ENCODE results near the gene OSBPL7.
A peak's percentile ranks its signal among the peaks of the same experiment; 100 is the strongest.

Gene OSBPL7

DNA sequence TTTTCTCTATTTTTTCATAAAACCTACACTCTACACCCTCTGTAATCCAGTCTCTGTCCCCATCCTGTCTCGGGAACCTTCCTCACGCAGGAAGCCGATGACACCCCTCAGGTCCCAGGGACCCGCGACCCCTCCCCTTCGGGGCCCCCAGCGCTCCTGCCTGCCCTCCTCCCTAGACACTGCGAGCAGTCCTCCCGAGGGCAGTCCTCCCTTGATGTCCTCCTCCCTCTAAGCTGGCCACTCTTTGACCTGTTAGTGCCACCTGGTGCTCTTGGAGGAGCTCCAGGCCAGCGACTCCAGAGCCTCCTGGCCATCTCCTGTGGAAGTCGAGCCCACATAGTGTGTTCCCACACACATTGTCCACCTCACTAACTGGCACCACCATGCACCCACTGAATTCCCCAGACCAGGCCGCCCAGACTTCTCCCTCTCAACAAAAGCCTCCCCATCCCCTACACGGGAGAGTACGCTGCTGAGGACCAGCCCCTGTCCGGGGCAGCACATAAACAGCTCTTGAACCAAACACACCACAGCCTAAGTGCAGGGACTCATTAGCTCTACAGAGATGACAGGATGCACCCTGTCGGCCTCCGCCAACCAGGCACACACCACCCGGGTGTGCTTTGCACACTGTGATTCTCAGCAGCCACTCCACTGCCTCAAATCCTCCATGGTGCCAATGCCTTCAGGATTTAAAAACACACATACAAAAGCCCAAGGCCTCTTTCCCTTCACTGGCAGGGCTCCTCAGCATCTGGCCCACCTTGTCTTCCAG is 9.3 kb downstream of the OSBPL7 start:
- Histone ChIP-seq H3K23ac (ENCODE audit: low read depth, low read length, poor library complexity) (no peak overlapping the region), H3K4me3 (ENCODE audit: low read length in 2 of 2) (peak overlapping the region in 1 of 2 donors; percentile 17), H2BK120ac (ENCODE audit: low read depth, low read length) (no peak overlapping the region), H3K9me3 (replicated peaks in 1 of 2; ENCODE audit: control insufficient read depth in 2 of 2, insufficient read depth in 1 of 2, low read depth in 1 of 2, low read length in 2 of 2) (no peaks in the 10 kb centered on the region), H3K18ac (ENCODE audit: low read length) (no peak overlapping the region), H3K4ac (ENCODE audit: low read length) (no peak overlapping the region), H2BK5ac (ENCODE audit: low read length) (no peak overlapping the region), H3K79me1 (ENCODE audit: low read depth, low read length) (no peaks in the 10 kb centered on the region), H2BK15ac (ENCODE audit: low read length) (no peak overlapping the region), H4K8ac (ENCODE audit: low read depth, low read length) (no peak overlapping the region), H2AFZ (ENCODE audit: low read length) (no peak overlapping the region), H4K91ac (ENCODE audit: low read depth, low read length, poor library complexity) (no peak overlapping the region), H3K4me1 (ENCODE audit: control insufficient read depth in 2 of 2, insufficient read depth in 1 of 2, low read depth in 1 of 2, low read length in 2 of 2) (no peaks in the 10 kb centered on the region), H2BK12ac (ENCODE audit: low read length) (peak overlapping the region; percentile 73), H3K36me3 (replicated peaks in 1 of 2; ENCODE audit: control insufficient read depth in 2 of 2, insufficient read depth in 2 of 2, low read length in 2 of 2) (peaks cover 16 to 30% of the 10 kb centered on the region in 2 donors), H3K4me2 (ENCODE audit: insufficient read depth, low read length, poor library complexity, severe bottlenecking) (no peak overlapping the region), H3K27ac (replicated peaks; ENCODE audit: low read length) (no peak overlapping the region), H2AK5ac (ENCODE audit: low read depth, low read length) (no peak overlapping the region), H3K14ac (ENCODE audit: low read length) (no peak overlapping the region), H3K9ac (ENCODE audit: low read depth, low read length, poor library complexity) (peak overlapping the region; percentile 60), H3K27me3 (ENCODE audit: control insufficient read depth in 3 of 3, insufficient read depth in 3 of 3, low read depth in 1 of 3, low read length in 3 of 3) (no peaks in the 10 kb centered on the region)
- WGBS, 2 donors (ENCODE audit: extremely low coverage in 2 of 2, insufficient read length in 2 of 2, insufficient replicate concordance in 1 of 2) = no CpG with 5 or more reads among the region's 18 CpGs
- no peak for DNase-seq (ENCODE audit: low spot score)

DNA sequence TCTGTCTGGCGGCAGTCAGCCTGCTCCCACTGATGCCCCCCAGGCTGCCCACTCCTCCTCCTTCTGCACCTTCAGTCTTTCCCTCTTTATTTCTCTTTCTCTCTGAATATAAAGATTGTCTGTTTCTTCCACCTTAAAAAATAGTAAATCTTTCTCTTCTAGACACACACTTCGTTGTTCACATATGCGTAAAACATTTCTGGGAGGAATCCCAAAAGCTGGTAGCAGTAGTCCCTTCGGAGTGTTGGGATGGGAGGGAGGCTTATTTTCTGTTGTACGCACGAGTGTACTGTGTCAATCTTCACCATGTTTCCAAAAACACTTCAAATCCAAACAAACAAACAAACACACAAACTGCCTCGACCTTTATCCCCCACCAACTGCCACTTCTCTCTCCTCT is 9.9 kb downstream of the OSBPL7 start:
- H3K4ac ChIP-seq (ENCODE audit: low read length) = no peak overlapping the region
- no peaks in the 10 kb centered on the region for H3K27me3 ChIP-seq (ENCODE audit: control insufficient read depth in 3 of 3, insufficient read depth in 3 of 3, low read depth in 1 of 3, low read length in 3 of 3)
- H2BK5ac ChIP-seq (ENCODE audit: low read length) = no peak overlapping the region
- H4K91ac ChIP-seq (ENCODE audit: low read depth, low read length, poor library complexity) = no peak overlapping the region
- H2BK12ac ChIP-seq (ENCODE audit: low read length) = no peak overlapping the region
- no peak overlapping the region for H3K27ac ChIP-seq (replicated peaks; ENCODE audit: low read length)
- H2BK15ac ChIP-seq (ENCODE audit: low read length) = no peak overlapping the region
- no peaks in the 10 kb centered on the region for H3K9me3 ChIP-seq (replicated peaks in 1 of 2; ENCODE audit: control insufficient read depth in 2 of 2, insufficient read depth in 1 of 2, low read depth in 1 of 2, low read length in 2 of 2)
- WGBS, 2 donors (ENCODE audit: extremely low coverage in 2 of 2, insufficient read length in 2 of 2, insufficient replicate concordance in 1 of 2) = no CpG with 5 or more reads among the region's 7 CpGs
- H3K79me1 ChIP-seq (ENCODE audit: low read depth, low read length) = no peaks in the 10 kb centered on the region
- no peak overlapping the region for H3K18ac ChIP-seq (ENCODE audit: low read length)
- H3K14ac ChIP-seq (ENCODE audit: low read length) = no peak overlapping the region
- H2BK120ac ChIP-seq (ENCODE audit: low read depth, low read length) = no peak overlapping the region
- H3K4me1 ChIP-seq (ENCODE audit: control insufficient read depth in 2 of 2, insufficient read depth in 1 of 2, low read depth in 1 of 2, low read length in 2 of 2) = no peaks in the 10 kb centered on the region
- peaks cover 14 to 30% of the 10 kb centered on the region in 2 donors for H3K36me3 ChIP-seq (replicated peaks in 1 of 2; ENCODE audit: control insufficient read depth in 2 of 2, insufficient read depth in 2 of 2, low read length in 2 of 2)
- H4K8ac ChIP-seq (ENCODE audit: low read depth, low read length) = no peak overlapping the region
- no peak overlapping the region for H3K9ac ChIP-seq (ENCODE audit: low read depth, low read length, poor library complexity)
- H3K4me3 ChIP-seq (ENCODE audit: low read length in 2 of 2) = no peak overlapping the region
- no peak overlapping the region for H2AFZ ChIP-seq (ENCODE audit: low read length)
- DNase-seq (ENCODE audit: low spot score) = no peak
- no peak overlapping the region for H3K23ac ChIP-seq (ENCODE audit: low read depth, low read length, poor library complexity)
- no peak overlapping the region for H2AK5ac ChIP-seq (ENCODE audit: low read depth, low read length)
- no peak overlapping the region for H3K4me2 ChIP-seq (ENCODE audit: insufficient read depth, low read length, poor library complexity, severe bottlenecking)

DNA sequence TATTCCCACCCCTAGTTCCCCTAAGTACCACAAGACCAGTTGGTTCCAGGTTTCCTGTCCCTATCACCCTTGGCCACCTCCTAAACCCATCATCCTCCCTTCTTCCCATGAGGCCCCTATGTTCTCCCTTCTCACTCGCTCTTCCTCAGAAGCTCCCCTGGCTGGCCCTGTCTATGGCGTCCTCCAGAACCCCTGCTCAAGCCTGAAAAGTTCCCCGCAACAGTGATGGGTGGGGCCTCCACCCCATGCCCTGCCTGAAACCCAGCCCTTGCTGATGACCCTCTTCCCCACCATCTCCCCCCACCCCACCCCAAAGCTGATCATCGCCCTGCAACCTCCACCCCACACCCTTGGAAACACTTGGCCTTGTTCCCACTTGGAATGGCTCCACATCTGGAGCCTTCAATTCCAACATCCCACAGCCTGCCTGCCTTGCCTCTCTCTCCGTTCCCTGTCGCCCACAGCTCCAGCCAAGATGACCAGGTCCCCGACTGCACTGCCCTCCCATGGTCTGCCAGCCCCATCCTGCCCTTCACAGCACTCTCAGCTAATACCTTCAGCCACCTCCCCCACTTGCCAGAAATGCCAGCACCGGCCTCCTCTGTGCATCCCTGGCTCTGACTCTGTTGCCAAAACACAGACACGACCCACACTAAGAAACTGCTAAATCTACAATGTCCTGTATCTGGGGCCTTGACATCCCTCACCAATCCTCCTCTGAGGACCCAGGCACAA is 10.5 kb downstream of the OSBPL7 start:
- H3K4me2 ChIP-seq (ENCODE audit: insufficient read depth, low read length, poor library complexity, severe bottlenecking) = no peak overlapping the region
- no peak overlapping the region for H2BK12ac ChIP-seq (ENCODE audit: low read length)
- H3K79me1 ChIP-seq (ENCODE audit: low read depth, low read length) = no peaks in the 10 kb centered on the region
- DNase-seq (ENCODE audit: low spot score) = no peak
- H3K9ac ChIP-seq (ENCODE audit: low read depth, low read length, poor library complexity) = peak overlapping the region; percentile 9
- H3K4me3 ChIP-seq (ENCODE audit: low read length in 2 of 2) = no peak overlapping the region
- no CpG with 5 or more reads among the region's 9 CpGs for WGBS, 2 donors (ENCODE audit: extremely low coverage in 2 of 2, insufficient read length in 2 of 2, insufficient replicate concordance in 1 of 2)
- H4K91ac ChIP-seq (ENCODE audit: low read depth, low read length, poor library complexity) = no peak overlapping the region
- peaks cover 14 to 30% of the 10 kb centered on the region in 2 donors for H3K36me3 ChIP-seq (replicated peaks in 1 of 2; ENCODE audit: control insufficient read depth in 2 of 2, insufficient read depth in 2 of 2, low read length in 2 of 2)
- no peak overlapping the region for H3K14ac ChIP-seq (ENCODE audit: low read length)
- H4K8ac ChIP-seq (ENCODE audit: low read depth, low read length) = no peak overlapping the region
- no peaks in the 10 kb centered on the region for H3K4me1 ChIP-seq (ENCODE audit: control insufficient read depth in 2 of 2, insufficient read depth in 1 of 2, low read depth in 1 of 2, low read length in 2 of 2)
- peak overlapping the region; percentile 46 for H2AK5ac ChIP-seq (ENCODE audit: low read depth, low read length)
- no peak overlapping the region for H2AFZ ChIP-seq (ENCODE audit: low read length)
- no peak overlapping the region for H2BK15ac ChIP-seq (ENCODE audit: low read length)
- H3K27ac ChIP-seq (replicated peaks; ENCODE audit: low read length) = no peak overlapping the region
- no peak overlapping the region for H3K23ac ChIP-seq (ENCODE audit: low read depth, low read length, poor library complexity)
- H2BK120ac ChIP-seq (ENCODE audit: low read depth, low read length) = no peak overlapping the region
- no peaks in the 10 kb centered on the region for H3K27me3 ChIP-seq (ENCODE audit: control insufficient read depth in 3 of 3, insufficient read depth in 3 of 3, low read depth in 1 of 3, low read length in 3 of 3)
- H3K9me3 ChIP-seq (replicated peaks in 1 of 2; ENCODE audit: control insufficient read depth in 2 of 2, insufficient read depth in 1 of 2, low read depth in 1 of 2, low read length in 2 of 2) = no peaks in the 10 kb centered on the region
- H3K18ac ChIP-seq (ENCODE audit: low read length) = no peak overlapping the region
- no peak overlapping the region for H2BK5ac ChIP-seq (ENCODE audit: low read length)
- H3K4ac ChIP-seq (ENCODE audit: low read length) = no peak overlapping the region

DNA sequence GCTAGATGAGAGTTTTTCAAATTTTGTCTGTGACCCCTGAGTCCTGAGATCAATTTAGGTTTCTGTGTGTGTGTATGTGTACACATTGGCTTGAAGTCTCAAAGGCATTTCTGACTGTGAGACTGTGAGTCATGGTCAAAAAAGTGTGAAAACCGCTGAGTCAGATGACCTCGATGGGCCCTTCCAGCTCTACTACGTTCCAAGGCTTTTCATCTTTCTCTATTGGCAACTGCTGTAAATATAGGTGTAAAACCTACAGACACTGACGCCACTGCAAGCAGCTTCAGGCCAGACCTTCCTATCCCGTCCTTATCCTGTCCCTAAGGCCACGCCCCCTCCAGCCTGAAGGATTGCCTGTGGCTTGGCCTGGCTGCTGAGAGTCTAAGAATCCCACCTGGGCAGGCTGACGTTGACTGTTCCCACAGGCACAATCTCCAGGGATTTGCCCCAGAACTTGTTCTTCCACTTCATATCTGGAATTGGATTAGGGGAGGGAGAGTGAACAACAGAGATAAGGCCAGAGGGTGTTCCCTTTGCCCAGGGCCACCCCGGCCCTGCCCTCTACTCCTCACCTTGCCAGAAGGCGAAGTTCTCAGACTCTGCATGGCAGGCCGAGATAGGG is 11.3 kb downstream of the OSBPL7 start:
- H3K14ac ChIP-seq (ENCODE audit: low read length) = no peak overlapping the region
- no peaks in the 10 kb centered on the region for H3K4me1 ChIP-seq (ENCODE audit: control insufficient read depth in 2 of 2, insufficient read depth in 1 of 2, low read depth in 1 of 2, low read length in 2 of 2)
- no peak overlapping the region for H3K27ac ChIP-seq (replicated peaks; ENCODE audit: low read length)
- no peak overlapping the region for H2BK15ac ChIP-seq (ENCODE audit: low read length)
- H4K8ac ChIP-seq (ENCODE audit: low read depth, low read length) = no peak overlapping the region
- no peak overlapping the region for H3K23ac ChIP-seq (ENCODE audit: low read depth, low read length, poor library complexity)
- no peaks in the 10 kb centered on the region for H3K79me1 ChIP-seq (ENCODE audit: low read depth, low read length)
- H3K4me2 ChIP-seq (ENCODE audit: insufficient read depth, low read length, poor library complexity, severe bottlenecking) = no peak overlapping the region
- no peaks in the 10 kb centered on the region for H3K27me3 ChIP-seq (ENCODE audit: control insufficient read depth in 3 of 3, insufficient read depth in 3 of 3, low read depth in 1 of 3, low read length in 3 of 3)
- no peak overlapping the region for H3K4ac ChIP-seq (ENCODE audit: low read length)
- H3K18ac ChIP-seq (ENCODE audit: low read length) = no peak overlapping the region
- no peak overlapping the region for H2AK5ac ChIP-seq (ENCODE audit: low read depth, low read length)
- no peaks in the 10 kb centered on the region for H3K9me3 ChIP-seq (replicated peaks in 1 of 2; ENCODE audit: control insufficient read depth in 2 of 2, insufficient read depth in 1 of 2, low read depth in 1 of 2, low read length in 2 of 2)
- H4K91ac ChIP-seq (ENCODE audit: low read depth, low read length, poor library complexity) = no peak overlapping the region
- no peak overlapping the region for H2AFZ ChIP-seq (ENCODE audit: low read length)
- H3K36me3 ChIP-seq (replicated peaks in 1 of 2; ENCODE audit: control insufficient read depth in 2 of 2, insufficient read depth in 2 of 2, low read length in 2 of 2) = peaks cover 12 to 27% of the 10 kb centered on the region in 2 donors
- H3K9ac ChIP-seq (ENCODE audit: low read depth, low read length, poor library complexity) = no peak overlapping the region
- no peak overlapping the region for H3K4me3 ChIP-seq (ENCODE audit: low read length in 2 of 2)
- no peak overlapping the region for H2BK12ac ChIP-seq (ENCODE audit: low read length)
- no peak overlapping the region for H2BK5ac ChIP-seq (ENCODE audit: low read length)
- no CpG with 5 or more reads among the region's 10 CpGs for WGBS, 2 donors (ENCODE audit: extremely low coverage in 2 of 2, insufficient read length in 2 of 2, insufficient replicate concordance in 1 of 2)
- no peak for DNase-seq (ENCODE audit: low spot score)
- no peak overlapping the region for H2BK120ac ChIP-seq (ENCODE audit: low read depth, low read length)
